ENCODE measurements around the gene ACLY. TPM values are rescaled to one million over a fixed set of nuclear protein-coding genes. Genes with fewer than 3 reads are reported as not detected.

Gene ACLY
- polyA plus RNA-seq, 1 donor (not counting 4 experiments of a cell fraction or from before 2014, with no cell fraction given), result 363 TPM

- H3K27ac ChIP-seq (ENCODE audit: control insufficient read depth, insufficient read depth, low read length), result no peak overlapping the region
- H2AFZ ChIP-seq (ENCODE audit: control insufficient read depth, low read length), result no peak overlapping the region
- FAIRE-seq (no peak), DNase-seq (ENCODE audit: low read depth, low spot score) (no peak)
- H3K9me1 ChIP-seq (ENCODE audit: control insufficient read depth, extremely low read depth, insufficient read depth, low read length), result no peaks in the 10 kb centered on the region
- no peak for TF ChIP-seq CTCF (optimal IDR thresholded peaks at IDR 0.05 in 1 of 3, IDR thresholded peaks at IDR 0.05 in 1 of 3, conservative IDR thresholded peaks at IDR 0.05 in 1 of 3; ENCODE audit: extremely low read depth in 1 of 3, insufficient read depth in 2 of 3, low read length in 3 of 3)
- TF ChIP-seq EZH2 (IDR thresholded peaks at IDR 0.05; ENCODE audit: low read length), result no peak
- dilution Hi-C loops (cut with MboI; ENCODE audit: extremely low pct_ligation_motif_present, low sequenced_read_pairs), result no loop called here
- no peak overlapping the region for H3K4me2 ChIP-seq (ENCODE audit: control insufficient read depth, extremely low read depth, insufficient read depth, low read depth, low read length)
- H3K36me3 ChIP-seq (ENCODE audit: control insufficient read depth in 2 of 2, extremely low read depth in 1 of 2, insufficient read depth in 2 of 2, low read length in 2 of 2), result peaks cover 68 to 78% of the 10 kb centered on the region in 2 experiments
- no peaks in the 10 kb centered on the region for H3K27me3 ChIP-seq (ENCODE audit: control insufficient read depth, extremely low read depth, insufficient read depth, low read length)
- H3K79me2 ChIP-seq (ENCODE audit: control insufficient read depth, insufficient read depth, low read length), result peaks cover 15% of the 10 kb centered on the region
- no peaks in the 10 kb centered on the region for H3K4me1 ChIP-seq (ENCODE audit: control insufficient read depth, extremely low read depth, insufficient read depth, low read length)
- H4K20me1 ChIP-seq (ENCODE audit: control insufficient read depth, extremely low read depth, insufficient read depth, low read length), result peaks cover 10% of the 10 kb centered on the region
- no peaks in the 10 kb centered on the region for H3K9me3 ChIP-seq (ENCODE audit: control insufficient read depth, low read depth, low read length)
- no peak overlapping the region for H3K4me3 ChIP-seq (ENCODE audit: control insufficient read depth in 2 of 3, extremely low read depth in 1 of 3, insufficient read depth in 2 of 3, low read depth in 1 of 3, low read length in 3 of 3)
- no peak overlapping the region for H3K9ac ChIP-seq (ENCODE audit: control insufficient read depth, extremely low read depth, insufficient read depth, low read length)
Measured at GRCh38 chr17:41893384-41893783, 25.4 kb downstream of the ACLY start.

- Histone ChIP-seq H2AFZ (ENCODE audit: control insufficient read depth, low read length) (no peak overlapping the region), H3K79me2 (ENCODE audit: control insufficient read depth, insufficient read depth, low read length) (peaks cover 14% of the 10 kb centered on the region), H3K9me3 (ENCODE audit: control insufficient read depth, low read depth, low read length) (no peaks in the 10 kb centered on the region), H3K4me2 (ENCODE audit: control insufficient read depth, extremely low read depth, insufficient read depth, low read depth, low read length) (no peak overlapping the region), H3K27me3 (ENCODE audit: control insufficient read depth, extremely low read depth, insufficient read depth, low read length) (no peaks in the 10 kb centered on the region), H4K20me1 (ENCODE audit: control insufficient read depth, extremely low read depth, insufficient read depth, low read length) (peaks cover 10% of the 10 kb centered on the region), H3K27ac (ENCODE audit: control insufficient read depth, insufficient read depth, low read length) (no peak overlapping the region), H3K4me1 (ENCODE audit: control insufficient read depth, extremely low read depth, insufficient read depth, low read length) (no peaks in the 10 kb centered on the region), H3K4me3 (ENCODE audit: control insufficient read depth in 2 of 3, extremely low read depth in 1 of 3, insufficient read depth in 2 of 3, low read depth in 1 of 3, low read length in 3 of 3) (no peak overlapping the region), H3K36me3 (ENCODE audit: control insufficient read depth in 2 of 2, extremely low read depth in 1 of 2, insufficient read depth in 2 of 2, low read length in 2 of 2) (peaks cover 66 to 79% of the 10 kb centered on the region in 2 experiments), H3K9me1 (ENCODE audit: control insufficient read depth, extremely low read depth, insufficient read depth, low read length) (no peaks in the 10 kb centered on the region), H3K9ac (ENCODE audit: control insufficient read depth, extremely low read depth, insufficient read depth, low read length) (no peak overlapping the region)
- TF ChIP-seq EZH2 (IDR thresholded peaks at IDR 0.05; ENCODE audit: low read length), result no peak
- dilution Hi-C loops (cut with MboI; ENCODE audit: extremely low pct_ligation_motif_present, low sequenced_read_pairs), result no loop called here
- no peak for FAIRE-seq
- no peak for DNase-seq (ENCODE audit: low read depth, low spot score)
Measured at GRCh38 chr17:41892021-41892376, 26.8 kb downstream of the ACLY start.
